Measurements from ENCODE around the gene IDS.

GRCh38 chrX:149506349-149506748 lies 1.2 kb upstream of the IDS start:
- TF ChIP-seq YY1 (IDR thresholded peaks at IDR 0.05; ENCODE audit: low read depth) (no peak), ZBTB7A (IDR thresholded peaks at IDR 0.05; ENCODE audit: low read depth) (no peak), EP300 (IDR thresholded peaks at IDR 0.05; ENCODE audit: borderline replicate concordance) (no peak), TCF12 (IDR thresholded peaks at IDR 0.05; ENCODE audit: low read depth) (no peak), RAD21 (IDR thresholded peaks at IDR 0.05; ENCODE audit: low read depth) (no peak), CREB1 (IDR thresholded peaks at IDR 0.05; ENCODE audit: low read depth) (no peak)
- TF ChIP-seq, protein P1, sequence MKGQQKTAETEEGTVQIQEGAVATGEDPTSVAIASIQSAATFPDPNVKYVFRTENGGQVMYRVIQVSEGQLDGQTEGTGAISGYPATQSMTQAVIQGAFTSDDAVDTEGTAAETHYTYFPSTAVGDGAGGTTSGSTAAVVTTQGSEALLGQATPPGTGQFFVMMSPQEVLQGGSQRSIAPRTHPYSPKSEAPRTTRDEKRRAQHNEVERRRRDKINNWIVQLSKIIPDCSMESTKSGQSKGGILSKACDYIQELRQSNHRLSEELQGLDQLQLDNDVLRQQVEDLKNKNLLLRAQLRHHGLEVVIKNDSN (IDR thresholded peaks at IDR 0.05): no peak

All from Ishikawa (cell line).